ENCODE results near the gene KLHL22. TPM values are rescaled to one million over a fixed set of nuclear protein-coding genes. Genes with fewer than 3 reads are reported as not detected.

Gene KLHL22
- total and polyA plus RNA-seq, 4 donors, result 12.1 to 28.3 (median 18.8) TPM

GRCh38 chr22:20490183-20490940 is 5.2 kb downstream of the KLHL22 start:
- WGBS, 2 donors, result 92 to 93% methylated on average over 6 of the region's 6 CpGs
- no peak overlapping the region for H3K9ac ChIP-seq (ENCODE audit: insufficient read depth in 1 of 2, low read length in 2 of 2)
- H3K4me1 ChIP-seq (ENCODE audit: control insufficient read depth in 5 of 5, insufficient read depth in 5 of 5, low read length in 5 of 5), result peaks cover 0 to 12% (median 2%) of the 10 kb centered on the region in 5 donors
- TF ChIP-seq CTCF (IDR thresholded peaks at IDR 0.05; ENCODE audit: control extremely low read depth, extremely low read depth), result no peak
- H3K27ac ChIP-seq (ENCODE audit: low read depth in 1 of 2, low read length in 1 of 2), result no peak overlapping the region
- no peaks in the 10 kb centered on the region for H3K27me3 ChIP-seq (ENCODE audit: control insufficient read depth in 3 of 3, insufficient read depth in 3 of 3, low read length in 2 of 3)
- H3K36me3 ChIP-seq (ENCODE audit: control insufficient read depth in 4 of 4, insufficient read depth in 4 of 4, low read length in 4 of 4), result peaks cover 0 to 4% (median 1%) of the 10 kb centered on the region in 4 donors
- H3K4me3 ChIP-seq, result no peak overlapping the region
- ATAC-seq (ENCODE audit: insufficient read depth, low FRiP score) (no peak), DNase-seq (no peak)
- no peaks in the 10 kb centered on the region for H3K9me3 ChIP-seq (ENCODE audit: control insufficient read depth in 4 of 4, insufficient read depth in 3 of 4, low read length in 3 of 4)

- H3K9me3 ChIP-seq (ENCODE audit: control insufficient read depth in 4 of 4, insufficient read depth in 3 of 4, low read length in 3 of 4), result no peaks in the 10 kb centered on the region
- 88 to 93% methylated on average over 11 of the region's 11 CpGs for WGBS, 2 donors
- peaks cover 0 to 4% (median 2%) of the 10 kb centered on the region in 5 donors for H3K4me1 ChIP-seq (ENCODE audit: control insufficient read depth in 5 of 5, insufficient read depth in 5 of 5, low read length in 5 of 5)
- H3K27me3 ChIP-seq (ENCODE audit: control insufficient read depth in 3 of 3, insufficient read depth in 3 of 3, low read length in 2 of 3), result no peaks in the 10 kb centered on the region
- no peak overlapping the region for H3K9ac ChIP-seq (ENCODE audit: insufficient read depth in 1 of 2, low read length in 2 of 2)
- ATAC-seq (ENCODE audit: insufficient read depth, low FRiP score) (no peak), DNase-seq (no peak)
- no peak overlapping the region for H3K27ac ChIP-seq (ENCODE audit: low read depth in 1 of 2, low read length in 1 of 2)
- no peak for TF ChIP-seq CTCF (IDR thresholded peaks at IDR 0.05; ENCODE audit: control extremely low read depth, extremely low read depth)
- peaks cover 0 to 5% (median 1%) of the 10 kb centered on the region in 4 donors for H3K36me3 ChIP-seq (ENCODE audit: control insufficient read depth in 4 of 4, insufficient read depth in 4 of 4, low read length in 4 of 4)
- no peak overlapping the region for H3K4me3 ChIP-seq
These were observed 6.6 kb downstream of the KLHL22 start for GRCh38 chr22:20488946-20489345.

GRCh38 chr22:20487715-20488114 is 7.9 kb downstream of the KLHL22 start:
- Histone ChIP-seq H3K9me3 (ENCODE audit: control insufficient read depth in 4 of 4, insufficient read depth in 3 of 4, low read length in 3 of 4) (no peaks in the 10 kb centered on the region), H3K4me1 (ENCODE audit: control insufficient read depth in 5 of 5, insufficient read depth in 5 of 5, low read length in 5 of 5) (peaks cover 0 to 4% (median 0%) of the 10 kb centered on the region in 5 donors), H3K27ac (ENCODE audit: low read depth in 1 of 2, low read length in 1 of 2) (no peak overlapping the region), H3K27me3 (ENCODE audit: control insufficient read depth in 3 of 3, insufficient read depth in 3 of 3, low read length in 2 of 3) (no peaks in the 10 kb centered on the region), H3K4me3 (no peak overlapping the region), H3K9ac (ENCODE audit: insufficient read depth in 1 of 2, low read length in 2 of 2) (no peak overlapping the region), H3K36me3 (ENCODE audit: control insufficient read depth in 4 of 4, insufficient read depth in 4 of 4, low read length in 4 of 4) (peaks cover 0 to 7% (median 1%) of the 10 kb centered on the region in 4 donors)
- 97 to 98% methylated on average over 2 of the region's 2 CpGs for WGBS, 2 donors
- DNase-seq (no peak), ATAC-seq (ENCODE audit: insufficient read depth, low FRiP score) (no peak)
- no peak for TF ChIP-seq CTCF (IDR thresholded peaks at IDR 0.05; ENCODE audit: control extremely low read depth, extremely low read depth)

All from lung (tissue), 12 donors.